HFFc6 (cell line): Measurements from ENCODE around the gene OR10G3. TPM values are rescaled to one million over a fixed set of nuclear protein-coding genes. Genes with fewer than 3 reads are reported as not detected.

Experiments used
- DNase-seq: peaks from one replicate; pipeline ENCODE4 v3.0.0-alpha.2; 2018
- H3K27ac Mint-ChIP-seq: 2 replicates; pipeline ENCODE4 v1.8.0; 2020; ENCODE audit warnings: mild to moderate bottlenecking, mixed read lengths
- H3K27me3 Mint-ChIP-seq: 2 replicates; pipeline ENCODE4 v1.8.0; 2021; ENCODE audit warnings: mild to moderate bottlenecking, moderate library complexity, mixed read lengths; ENCODE audit not compliant: insufficient read depth
- H3K36me3 Mint-ChIP-seq: 2 replicates; pipeline ENCODE4 v1.8.0; 2021; ENCODE audit warnings: low read depth, mixed read lengths
- H3K4me1 Mint-ChIP-seq: 2 replicates; pipeline ENCODE4 v1.8.0; 2020; ENCODE audit warnings: low read depth, mixed read lengths
- H3K4me3 Mint-ChIP-seq: 2 replicates; pipeline ENCODE4 v1.8.0; 2020; ENCODE audit warnings: mild to moderate bottlenecking, moderate library complexity, mixed read lengths
- H3K9me3 Mint-ChIP-seq: 2 replicates; pipeline ENCODE4 v1.8.0; 2020; ENCODE audit warnings: mild to moderate bottlenecking, mixed read lengths
- CTCF ChIP-seq: fragments of 200-600 bp; sonication (generic); IDR thresholded peaks from 2 replicates; pipeline ENCODE4 v1.5.0; 2021; ENCODE audit warnings: antibody characterized with exemption, mild to moderate bottlenecking
- total RNA-seq, 6 experiments: library from RNA; stranded (reverse); fragmentation: NEBNext Ultra II Directional; extraction: Animal tissue kit (Norgen Biotek cat#: 25700); gene quantifications; 2 replicates in 1 of 6; 3 replicates in 5 of 6; pipeline ENCODE4 v1.2.3, GENCODE V29; 2021

The OR10G3 gene
- total RNA-seq, 6 experiments from 2014 or later, result not detected

GRCh38 chr14:21589317-21589716 is 9.4 kb upstream of the OR10G3 start:
- H3K27ac Mint-ChIP-seq, result no peak overlapping the region
- peaks cover 2% of the 10 kb centered on the region; the same call in 1 of the 2 replicates for H3K27me3 Mint-ChIP-seq
- no peak overlapping the region for H3K4me3 Mint-ChIP-seq
- DNase-seq, result no peak
- peaks cover 5% of the 10 kb centered on the region; the same call in 1 of the 2 replicates for H3K36me3 Mint-ChIP-seq
- no peak for TF ChIP-seq CTCF
- peaks cover 17% of the 10 kb centered on the region for H3K9me3 Mint-ChIP-seq
- H3K4me1 Mint-ChIP-seq, result no peaks in the 10 kb centered on the region

DNA sequence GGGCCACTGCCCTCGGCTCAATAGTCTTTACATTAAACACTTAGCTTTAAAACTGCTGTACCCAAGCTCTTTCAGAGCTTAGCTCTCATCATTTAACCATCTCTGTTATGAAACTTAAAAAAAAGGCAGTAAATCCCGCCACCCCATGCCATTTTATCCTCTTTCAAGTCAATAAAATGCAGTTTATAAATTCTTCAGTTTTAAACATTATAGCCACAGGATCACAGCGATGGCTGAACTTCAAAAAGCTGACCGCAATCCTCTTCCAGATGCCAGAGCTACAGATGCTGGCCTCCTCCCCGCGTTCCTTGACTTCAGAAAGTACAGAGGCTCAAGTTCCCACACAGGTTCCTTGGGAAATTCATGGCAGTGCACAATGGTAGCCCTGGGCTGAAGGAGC is 4.2 kb downstream of the OR10G3 start:
- no peak for TF ChIP-seq CTCF
- Mint-ChIP-seq H3K4me1 (no peaks in the 10 kb centered on the region), H3K27ac (no peak overlapping the region), H3K27me3 (peaks cover 8% of the 10 kb centered on the region), H3K4me3 (no peak overlapping the region), H3K36me3 (no peaks in the 10 kb centered on the region), H3K9me3 (peaks cover 16% of the 10 kb centered on the region)
- DNase-seq, result no peak

DNA sequence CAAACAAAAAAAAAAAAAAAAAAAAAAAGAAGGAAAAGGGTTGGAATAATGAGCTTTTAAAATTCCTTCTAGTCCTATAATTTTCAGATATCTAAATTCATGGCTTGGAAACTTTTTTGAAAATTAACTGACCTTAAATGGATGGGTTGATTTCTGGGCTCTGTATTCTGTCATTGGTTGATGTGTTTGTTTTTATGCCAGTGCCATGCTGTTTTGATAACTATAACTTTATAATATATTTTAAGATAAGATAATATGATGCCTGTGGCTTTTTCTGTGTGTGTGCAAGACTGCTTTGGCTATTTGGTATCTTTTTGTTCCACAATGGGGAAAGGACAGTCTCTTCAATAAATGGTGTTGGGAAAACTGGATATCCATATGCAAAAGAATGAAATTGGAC is 7.3 kb downstream of the OR10G3 start:
- Mint-ChIP-seq H3K4me1 (no peaks in the 10 kb centered on the region), H3K36me3 (no peaks in the 10 kb centered on the region), H3K27me3 (peaks cover 2% of the 10 kb centered on the region), H3K27ac (no peak overlapping the region), H3K4me3 (no peak overlapping the region), H3K9me3 (peaks cover 16% of the 10 kb centered on the region)
- no peak for DNase-seq
- TF ChIP-seq CTCF, result no peak

DNA sequence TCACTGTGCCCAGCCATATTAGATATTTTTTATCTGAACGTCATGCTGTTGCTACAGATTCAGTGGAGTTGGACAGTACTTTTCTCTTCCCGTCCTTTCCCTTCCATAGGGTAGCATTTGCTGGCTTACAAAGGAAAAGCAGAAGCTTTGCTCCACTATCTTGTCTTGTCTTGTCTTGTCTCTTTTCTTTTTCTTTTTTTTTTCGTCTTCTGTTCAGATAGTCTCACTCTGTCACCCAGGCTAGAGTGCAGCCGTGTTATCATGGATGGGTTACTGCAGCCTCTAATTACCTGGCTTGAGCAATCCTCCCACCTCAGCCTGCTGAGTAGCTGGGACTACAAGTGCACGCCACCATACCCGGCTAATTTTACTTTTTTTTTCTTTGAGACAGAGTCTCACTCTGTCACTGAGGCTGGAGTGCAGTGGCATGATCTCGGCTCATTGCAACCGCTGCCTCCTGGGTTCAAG is 21.1 kb downstream of the OR10G3 start:
- Mint-ChIP-seq H3K27me3 (peaks cover 5% of the 10 kb centered on the region; the same call in 1 of the 2 replicates), H3K27ac (no peak overlapping the region), H3K36me3 (no peaks in the 10 kb centered on the region), H3K4me1 (peaks cover 10% of the 10 kb centered on the region), H3K4me3 (peak overlapping the region; percentile 46; the same call in 1 of the 2 replicates), H3K9me3 (no peaks in the 10 kb centered on the region)
- DNase-seq, result no peak
- TF ChIP-seq CTCF, result no peak

GRCh38 chr14:21557084-21557901 is 22.6 kb downstream of the OR10G3 start:
- Mint-ChIP-seq H3K36me3 (no peaks in the 10 kb centered on the region), H3K4me1 (peaks cover 10% of the 10 kb centered on the region), H3K27ac (peak overlapping the region; percentile 80), H3K27me3 (peaks cover under 1% of the 10 kb centered on the region; the same call in 1 of the 2 replicates), H3K4me3 (peak overlapping the region; percentile 52), H3K9me3 (no peaks in the 10 kb centered on the region)
- peak; percentile 83 for DNase-seq
- peak; percentile 95 for TF ChIP-seq CTCF
